Bronchial epithelial cell (primary cell): ENCODE results near the gene TLK2. TPM values are rescaled to one million over a fixed set of nuclear protein-coding genes. Genes with fewer than 3 reads are reported as not detected.
"Not testable (repeated sequence)": the region's sequence is repeated elsewhere in the genome, so short reads cannot be mapped to it uniquely, and the experiment has no call there.

ENCODE experiments used
- DNase-seq: peaks from one replicate; pipeline ENCODE4 v3.0.0-alpha.2; 2010; ENCODE audit warnings: low read depth
- FAIRE-seq: peaks from 2 replicates; lab custom pipeline; 2011; peaks lifted over from hg19 to GRCh38; lab: Jason Lieb, UNC
- H3K27me3 ChIP-seq: 2 replicates; pipeline ENCODE4 v1.5.1; 2011; ENCODE audit warnings: low read length; ENCODE audit not compliant: control insufficient read depth, insufficient read depth
- H3K36me3 ChIP-seq: 2 replicates; pipeline ENCODE4 v1.5.1; 2011; ENCODE audit warnings: low read length; ENCODE audit not compliant: control insufficient read depth, insufficient read depth
- H3K4me3 ChIP-seq: 2 replicates; pipeline ENCODE4 v1.5.1; 2011; ENCODE audit warnings: mild to moderate bottlenecking, low read depth, low read length, control low read depth
- total RNA-seq: library from RNA; depleted of rRNA; stranded (reverse); fragments of >200 nt; gene quantifications from 2 replicates; pipeline ENCODE4 v1.2.1, GENCODE V29; 2014
- TF ChIP-seq, protein P1 (sequence below): IDR thresholded peaks from 2 replicates; pipeline ENCODE4 v1.5.1; 2011; ENCODE audit warnings: mild to moderate bottlenecking, moderate library complexity, low read length, control low read depth, inconsistent platforms; ENCODE audit not compliant: insufficient read depth, severe bottlenecking

TLK2 gene
- total RNA-seq: 37.4 and 40.6 TPM in 2 replicates

DNA sequence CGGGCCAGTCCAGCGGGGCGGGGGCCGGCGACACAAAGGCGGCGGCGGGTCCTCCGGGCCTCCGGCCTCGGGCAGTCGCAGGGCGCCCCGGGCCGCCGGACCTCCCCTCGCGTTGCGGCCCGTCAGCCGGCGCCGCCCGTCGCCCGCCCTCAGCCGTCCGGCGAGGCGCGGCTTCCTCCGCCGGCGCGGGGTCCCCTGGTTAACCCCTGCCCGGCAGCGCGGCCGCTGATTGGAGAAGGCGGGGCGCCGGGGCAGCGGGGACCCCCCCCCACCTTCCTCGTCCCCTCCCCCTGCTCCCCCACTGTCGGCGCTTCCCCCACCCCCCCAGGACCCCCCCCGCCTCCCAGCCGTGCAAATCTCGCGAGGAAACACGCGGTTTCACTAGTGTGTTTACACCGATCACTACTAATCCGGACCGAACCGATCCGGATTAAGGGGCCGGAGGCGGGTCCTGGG lies at the start of gene TLK2:
TLK2 (plus strand) TSS at position 402 of the 456 bp plus-strand sequence. CDS start 2,301 bp downstream, outside the sequence.
- no peak for FAIRE-seq
- DNase-seq: peak; percentile 25
- no peaks in the 10 kb centered on the region for H3K36me3 ChIP-seq
- no peaks in the 10 kb centered on the region for H3K27me3 ChIP-seq
- TF ChIP-seq, protein P1, sequence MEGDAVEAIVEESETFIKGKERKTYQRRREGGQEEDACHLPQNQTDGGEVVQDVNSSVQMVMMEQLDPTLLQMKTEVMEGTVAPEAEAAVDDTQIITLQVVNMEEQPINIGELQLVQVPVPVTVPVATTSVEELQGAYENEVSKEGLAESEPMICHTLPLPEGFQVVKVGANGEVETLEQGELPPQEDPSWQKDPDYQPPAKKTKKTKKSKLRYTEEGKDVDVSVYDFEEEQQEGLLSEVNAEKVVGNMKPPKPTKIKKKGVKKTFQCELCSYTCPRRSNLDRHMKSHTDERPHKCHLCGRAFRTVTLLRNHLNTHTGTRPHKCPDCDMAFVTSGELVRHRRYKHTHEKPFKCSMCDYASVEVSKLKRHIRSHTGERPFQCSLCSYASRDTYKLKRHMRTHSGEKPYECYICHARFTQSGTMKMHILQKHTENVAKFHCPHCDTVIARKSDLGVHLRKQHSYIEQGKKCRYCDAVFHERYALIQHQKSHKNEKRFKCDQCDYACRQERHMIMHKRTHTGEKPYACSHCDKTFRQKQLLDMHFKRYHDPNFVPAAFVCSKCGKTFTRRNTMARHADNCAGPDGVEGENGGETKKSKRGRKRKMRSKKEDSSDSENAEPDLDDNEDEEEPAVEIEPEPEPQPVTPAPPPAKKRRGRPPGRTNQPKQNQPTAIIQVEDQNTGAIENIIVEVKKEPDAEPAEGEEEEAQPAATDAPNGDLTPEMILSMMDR: no peak
- peak within 1 kb of the TSS; percentile 58 for H3K4me3 ChIP-seq

DNA sequence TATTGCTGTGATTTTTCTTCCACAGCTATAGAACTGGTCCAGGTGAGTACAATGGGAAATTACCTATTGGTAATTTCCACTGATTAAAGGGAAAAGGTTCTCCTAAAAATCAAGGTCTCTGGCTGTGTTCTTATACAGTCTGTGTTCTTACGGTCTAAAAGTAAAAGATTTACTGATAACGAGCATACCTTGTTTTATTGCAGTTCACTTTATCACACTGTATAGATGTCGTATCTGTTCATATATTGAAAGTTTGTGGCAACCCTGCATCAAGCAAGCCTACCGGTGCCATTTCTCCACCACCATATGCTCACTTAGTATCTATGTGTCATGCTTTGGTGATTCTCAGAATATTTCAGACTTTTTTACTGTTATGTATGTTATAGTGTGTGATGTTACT lies 43.4 kb upstream of the TLK2 start:
- not testable (repeated sequence) for DNase-seq, H3K4me3 ChIP-seq, H3K27me3 ChIP-seq, H3K36me3 ChIP-seq, FAIRE-seq

DNA sequence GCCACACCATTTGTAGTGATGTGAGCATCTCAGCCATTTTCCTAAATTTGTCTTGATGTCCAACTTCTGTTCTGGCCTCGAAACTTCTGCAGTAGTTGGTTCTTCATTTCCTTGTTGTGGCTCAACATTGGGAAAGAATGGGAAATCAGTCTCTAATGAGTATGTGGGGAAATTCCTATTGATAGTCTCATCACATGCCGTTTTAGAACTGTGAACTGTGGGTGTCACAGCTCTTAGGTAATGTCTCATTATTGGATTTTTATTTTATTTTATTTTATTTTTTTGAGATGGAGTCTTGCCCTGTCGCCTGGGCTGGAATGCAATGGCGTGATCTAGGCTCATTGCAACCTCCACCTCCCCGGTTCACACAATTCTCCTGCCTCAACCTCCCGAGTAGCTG lies 37.4 kb upstream of the TLK2 start:
- not testable (repeated sequence) for H3K4me3 ChIP-seq, H3K27me3 ChIP-seq, H3K36me3 ChIP-seq, FAIRE-seq, DNase-seq

DNA sequence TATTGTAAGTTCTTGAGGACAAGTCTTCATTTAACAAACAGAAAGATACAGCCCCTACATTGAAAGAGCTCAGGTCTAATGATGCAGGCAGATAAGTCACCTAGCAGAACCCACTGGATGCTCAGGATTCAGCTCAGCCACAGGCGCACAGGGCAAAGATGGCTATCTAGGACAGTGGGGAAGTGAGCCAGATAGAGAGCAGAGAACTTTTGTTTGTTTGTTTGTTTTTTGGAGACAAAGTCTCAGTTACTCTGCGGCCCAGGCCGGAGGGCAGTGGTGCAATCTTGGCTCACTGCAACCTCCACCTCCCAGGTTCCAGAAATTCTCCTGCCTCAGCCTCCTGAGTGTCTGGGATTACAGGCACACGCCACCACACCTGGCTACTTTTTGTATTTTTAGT lies 34.6 kb upstream of the TLK2 start:
- Histone ChIP-seq H3K4me3 (no peak overlapping the region), H3K27me3 (no peaks in the 10 kb centered on the region), H3K36me3 (peaks cover 14% of the 10 kb centered on the region)
- FAIRE-seq (no peak), DNase-seq (no peak)
- TF ChIP-seq, protein P1: no peak

DNA sequence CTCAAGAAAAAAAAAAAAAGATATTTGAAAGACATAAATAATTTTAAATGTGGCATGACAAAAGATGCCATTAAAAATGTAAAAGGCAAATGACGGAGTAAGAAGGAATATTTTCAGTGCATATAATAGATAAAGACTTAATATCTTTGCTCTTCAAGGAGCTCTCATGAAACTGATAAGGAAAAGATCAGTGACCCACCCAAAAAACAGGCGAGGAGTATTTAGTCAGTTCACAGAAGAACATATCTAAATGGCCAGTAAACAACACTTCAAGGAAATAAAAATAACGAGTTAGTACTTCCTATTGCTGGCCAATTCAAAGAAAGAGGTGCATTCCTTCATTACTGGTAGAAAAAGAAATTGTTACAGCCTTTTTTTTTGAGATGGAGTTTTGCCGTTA lies 32.8 kb upstream of the TLK2 start:
- not testable (repeated sequence) for DNase-seq, FAIRE-seq, H3K27me3 ChIP-seq, H3K4me3 ChIP-seq
- peaks cover 14% of the 10 kb centered on the region for H3K36me3 ChIP-seq

DNA sequence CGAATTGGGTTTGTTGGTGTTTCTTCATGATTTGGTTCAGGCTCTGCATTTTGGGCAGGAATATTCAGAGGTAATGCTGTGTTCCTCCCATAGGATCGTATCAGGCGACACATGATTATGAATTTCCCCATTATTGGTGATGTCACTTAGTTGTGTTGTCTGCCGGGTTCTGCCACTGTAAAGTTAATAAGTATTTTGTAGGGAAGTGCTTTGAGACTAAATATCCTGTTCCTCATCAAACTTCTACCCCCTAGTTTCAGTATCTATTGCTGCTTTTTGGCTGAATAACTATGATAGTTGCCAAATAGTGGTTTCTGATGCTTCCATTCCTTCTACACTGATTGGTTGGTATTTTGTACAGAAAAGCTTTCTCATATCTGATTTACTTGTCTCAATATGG lies 26.4 kb upstream of the TLK2 start:
- not testable (repeated sequence) for DNase-seq, H3K27me3 ChIP-seq, FAIRE-seq, H3K36me3 ChIP-seq, H3K4me3 ChIP-seq

DNA sequence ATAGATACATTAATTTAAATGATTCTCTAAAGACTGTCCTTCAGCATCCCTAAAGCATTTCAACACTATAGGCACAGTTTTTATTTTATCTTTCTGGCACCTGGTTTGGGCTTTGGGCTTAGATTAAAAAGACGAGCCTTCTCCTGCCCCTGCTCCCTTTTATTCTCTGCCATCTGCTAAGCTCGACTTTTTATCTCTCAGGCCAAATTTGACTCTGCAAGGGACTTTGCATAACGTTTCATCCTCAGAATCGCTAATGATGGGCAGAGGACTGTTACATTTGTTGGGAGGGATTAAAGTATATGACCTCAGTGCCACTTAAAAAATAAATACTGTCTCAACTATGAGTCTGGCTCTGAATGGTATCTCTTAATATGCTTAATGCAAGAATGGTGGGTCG lies 25.6 kb upstream of the TLK2 start:
- H3K27me3 ChIP-seq, FAIRE-seq, H3K4me3 ChIP-seq, H3K36me3 ChIP-seq, DNase-seq: not testable (repeated sequence)

DNA sequence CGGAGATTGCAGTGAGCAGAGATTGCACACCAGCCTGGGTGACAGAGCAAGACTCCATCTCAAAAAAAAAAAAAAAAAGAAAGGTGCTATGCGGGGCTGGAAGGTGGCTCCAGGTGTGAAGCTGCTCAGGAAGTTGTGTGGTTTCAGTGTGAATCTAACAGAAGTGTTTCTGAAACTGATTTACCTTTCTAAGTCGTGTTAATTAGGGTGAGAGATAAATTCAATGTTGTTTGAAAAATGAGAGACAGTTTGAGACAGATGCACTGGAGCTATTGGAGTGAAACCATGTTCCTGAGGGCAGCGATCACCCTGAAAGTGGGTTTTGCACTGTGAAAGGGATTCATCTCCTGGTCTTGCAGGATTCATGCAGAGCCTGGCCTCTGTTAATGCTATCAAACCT lies 25.0 kb upstream of the TLK2 start:
- H3K4me3 ChIP-seq, DNase-seq, H3K36me3 ChIP-seq, FAIRE-seq, H3K27me3 ChIP-seq: not testable (repeated sequence)

DNA sequence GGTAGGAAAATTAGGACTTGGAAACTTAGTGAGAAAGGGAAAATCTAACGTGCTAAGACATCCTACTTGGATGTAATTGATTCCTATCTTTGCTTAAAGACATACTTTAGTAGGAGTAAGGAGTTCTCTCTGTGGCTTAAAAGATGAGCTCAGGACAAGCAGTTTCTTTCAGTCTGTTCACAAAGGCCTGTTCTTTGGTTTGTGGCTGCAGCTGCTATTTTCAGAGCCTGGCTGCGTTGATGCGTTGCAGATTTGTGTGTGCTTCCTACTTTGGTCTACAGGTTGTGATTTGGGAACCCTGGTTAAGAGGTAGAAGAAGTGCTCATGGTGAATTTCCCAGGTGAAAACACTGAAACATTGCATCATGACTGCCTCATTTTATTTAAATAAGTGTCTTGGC lies 24.5 kb upstream of the TLK2 start:
- not testable (repeated sequence) for DNase-seq, FAIRE-seq, H3K4me3 ChIP-seq

More for the DNA sequence above, 24.5 kb upstream of the TLK2 start:
- H3K36me3 ChIP-seq, H3K27me3 ChIP-seq: not testable (repeated sequence)
